T-helper 2 cell (primary cell): Measurements from ENCODE around the gene CRB3.

Source experiments
- DNase-seq, 5 experiments: peaks; one replicate each; pipeline versions ENCODE4 v3.0.0 to v3.0.0-alpha.2; 2012 to 2022

The CRB3 gene

GRCh38 chr19:6466526-6467248 is 2.6 kb downstream of the CRB3 start:
- DNase-seq: peak in 1 of 5 experiments; percentile 16

GRCh38 chr19:6467384-6467783 is 3.3 kb downstream of the CRB3 start:
- no peak for DNase-seq

GRCh38 chr19:6470173-6470572 is 6.1 kb downstream of the CRB3 start:
- DNase-seq: no peak

- no peak for DNase-seq
Measured at GRCh38 chr19:6471076-6471475, 7.0 kb downstream of the CRB3 start.

- DNase-seq: no peak
Measured at GRCh38 chr19:6472713-6473112, 8.6 kb downstream of the CRB3 start.

GRCh38 chr19:6473647-6474046 is 9.6 kb downstream of the CRB3 start:
- DNase-seq: no peak

- DNase-seq: no peak
Measured at GRCh38 chr19:6475321-6476108, 11.4 kb downstream of the CRB3 start.

- DNase-seq: peak; percentile 40 to 62 (median 55)
Measured at GRCh38 chr19:6476155-6476895, 12.3 kb downstream of the CRB3 start.

- DNase-seq: no peak
Measured at GRCh38 chr19:6476896-6477431, 12.9 kb downstream of the CRB3 start.

- no peak for DNase-seq
Measured at GRCh38 chr19:6478815-6479214, 14.7 kb downstream of the CRB3 start.

- DNase-seq: peak in 1 of 5 experiments; percentile 73
Measured at GRCh38 chr19:6479836-6480398, 15.8 kb downstream of the CRB3 start.

- DNase-seq: peak in 1 of 5 experiments; percentile 67
Measured at GRCh38 chr19:6480848-6481415, 16.9 kb downstream of the CRB3 start.

- DNase-seq: peak in 4 of 5 experiments; percentile 46 to 88 (median 50)
Measured at GRCh38 chr19:6481541-6482342, 17.7 kb downstream of the CRB3 start, which contains the start of gene DENND1C. Gene DENND1C (minus strand): TSS chr19:6481787. CDS start chr19:6481695, 92 bp downstream.

GRCh38 chr19:6482343-6482686 is 18.2 kb downstream of the CRB3 start:
- DNase-seq: no peak

- no peak for DNase-seq
Measured at GRCh38 chr19:6483235-6483634, 19.2 kb downstream of the CRB3 start.

- no peak for DNase-seq
Measured at GRCh38 chr19:6484230-6484629, 20.2 kb downstream of the CRB3 start.

- DNase-seq: no peak
Measured at GRCh38 chr19:6484831-6485230, 20.8 kb downstream of the CRB3 start.

GRCh38 chr19:6489278-6490061 is 25.4 kb downstream of the CRB3 start:
- DNase-seq: peak in 1 of 5 experiments; percentile 83

GRCh38 chr19:6490134-6490533 is 26.1 kb downstream of the CRB3 start:
- no peak for DNase-seq

- no peak for DNase-seq
Measured at GRCh38 chr19:6491802-6492592, 27.9 kb downstream of the CRB3 start.
